ENCODE results near the gene GLCCI1. TPM values are rescaled to one million over a fixed set of nuclear protein-coding genes. Genes with fewer than 3 reads are reported as not detected.

GLCCI1 gene
- total and polyA plus RNA-seq, 10 of the 15 experiments (the other 5 are each of a cell fraction or from before 2014, with no cell fraction given), result 12.6 to 92.0 (median 27.6) TPM

- TF ChIP-seq YY1 (IDR thresholded peaks at IDR 0.05; ENCODE audit: low read depth, low read length) (no peak), ZZZ3 (IDR thresholded peaks at IDR 0.05; ENCODE audit: control insufficient read depth, insufficient read length, low read depth) (no peak), SREBF1 (IDR thresholded peaks at IDR 0.05; ENCODE audit: low read length) (0 out of 2 replicates have a peak, but pooled peaks have one; percentile 21), LARP7 (IDR thresholded peaks at IDR 0.05) (no peak), TAF1 (IDR thresholded peaks at IDR 0.05; ENCODE audit: borderline replicate concordance, low read depth, low read length) (no peak), TCF12 (IDR thresholded peaks at IDR 0.05; ENCODE audit: low read depth, low read length) (peak; percentile 88), ETV6 (conservative IDR thresholded peaks at IDR 0.05 in 1 of 2, IDR thresholded peaks at IDR 0.05 in 1 of 2; ENCODE audit: borderline replicate concordance in 1 of 2, low read depth in 1 of 2) (no peak), TBL1XR1 (IDR thresholded peaks at IDR 0.05; ENCODE audit: low read depth, low read length) (peak; percentile 90), CEBPZ (IDR thresholded peaks at IDR 0.05; ENCODE audit: low read depth, low read length) (no peak), EED (IDR thresholded peaks at IDR 0.05; ENCODE audit: low read depth) (peak; percentile 36; the same call in 1 of the 2 replicates), TCF7 (IDR thresholded peaks at IDR 0.05; ENCODE audit: borderline replicate concordance) (no peak), CBX3 (IDR thresholded peaks at IDR 0.05; ENCODE audit: borderline replicate concordance, low read depth) (no peak), SPI1 (IDR thresholded peaks at IDR 0.05; ENCODE audit: borderline replicate concordance, insufficient read depth, low read depth, low read length) (no peak), JUND (IDR thresholded peaks at IDR 0.05; ENCODE audit: low read depth, low read length) (peak; percentile 63; the same call in 1 of the 2 replicates), RFX5 (IDR thresholded peaks at IDR 0.05; ENCODE audit: low read depth, low read length) (no peak), POLR2AphosphoS2 (IDR thresholded peaks at IDR 0.05; ENCODE audit: low read depth, low read length) (no peak)
- TF ChIP-seq, protein P1, sequence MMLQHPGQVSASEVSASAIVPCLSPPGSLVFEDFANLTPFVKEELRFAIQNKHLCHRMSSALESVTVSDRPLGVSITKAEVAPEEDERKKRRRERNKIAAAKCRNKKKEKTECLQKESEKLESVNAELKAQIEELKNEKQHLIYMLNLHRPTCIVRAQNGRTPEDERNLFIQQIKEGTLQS (IDR thresholded peaks at IDR 0.05; ENCODE audit: borderline replicate concordance, extremely low read depth, low read depth, low read length), result no peak
- TF ChIP-seq, protein P2, sequence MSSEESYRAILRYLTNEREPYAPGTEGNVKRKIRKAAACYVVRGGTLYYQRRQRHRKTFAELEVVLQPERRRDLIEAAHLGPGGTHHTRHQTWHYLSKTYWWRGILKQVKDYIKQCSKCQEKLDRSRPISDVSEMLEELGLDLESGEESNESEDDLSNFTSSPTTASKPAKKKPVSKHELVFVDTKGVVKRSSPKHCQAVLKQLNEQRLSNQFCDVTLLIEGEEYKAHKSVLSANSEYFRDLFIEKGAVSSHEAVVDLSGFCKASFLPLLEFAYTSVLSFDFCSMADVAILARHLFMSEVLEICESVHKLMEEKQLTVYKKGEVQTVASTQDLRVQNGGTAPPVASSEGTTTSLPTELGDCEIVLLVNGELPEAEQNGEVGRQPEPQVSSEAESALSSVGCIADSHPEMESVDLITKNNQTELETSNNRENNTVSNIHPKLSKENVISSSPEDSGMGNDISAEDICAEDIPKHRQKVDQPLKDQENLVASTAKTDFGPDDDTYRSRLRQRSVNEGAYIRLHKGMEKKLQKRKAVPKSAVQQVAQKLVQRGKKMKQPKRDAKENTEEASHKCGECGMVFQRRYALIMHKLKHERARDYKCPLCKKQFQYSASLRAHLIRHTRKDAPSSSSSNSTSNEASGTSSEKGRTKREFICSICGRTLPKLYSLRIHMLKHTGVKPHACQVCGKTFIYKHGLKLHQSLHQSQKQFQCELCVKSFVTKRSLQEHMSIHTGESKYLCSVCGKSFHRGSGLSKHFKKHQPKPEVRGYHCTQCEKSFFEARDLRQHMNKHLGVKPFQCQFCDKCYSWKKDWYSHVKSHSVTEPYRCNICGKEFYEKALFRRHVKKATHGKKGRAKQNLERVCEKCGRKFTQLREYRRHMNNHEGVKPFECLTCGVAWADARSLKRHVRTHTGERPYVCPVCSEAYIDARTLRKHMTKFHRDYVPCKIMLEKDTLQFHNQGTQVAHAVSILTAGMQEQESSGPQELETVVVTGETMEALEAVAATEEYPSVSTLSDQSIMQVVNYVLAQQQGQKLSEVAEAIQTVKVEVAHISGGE (CRISPR knock-in tag; IDR thresholded peaks at IDR 0.05), result no peak
- TF ChIP-seq, protein P3, sequence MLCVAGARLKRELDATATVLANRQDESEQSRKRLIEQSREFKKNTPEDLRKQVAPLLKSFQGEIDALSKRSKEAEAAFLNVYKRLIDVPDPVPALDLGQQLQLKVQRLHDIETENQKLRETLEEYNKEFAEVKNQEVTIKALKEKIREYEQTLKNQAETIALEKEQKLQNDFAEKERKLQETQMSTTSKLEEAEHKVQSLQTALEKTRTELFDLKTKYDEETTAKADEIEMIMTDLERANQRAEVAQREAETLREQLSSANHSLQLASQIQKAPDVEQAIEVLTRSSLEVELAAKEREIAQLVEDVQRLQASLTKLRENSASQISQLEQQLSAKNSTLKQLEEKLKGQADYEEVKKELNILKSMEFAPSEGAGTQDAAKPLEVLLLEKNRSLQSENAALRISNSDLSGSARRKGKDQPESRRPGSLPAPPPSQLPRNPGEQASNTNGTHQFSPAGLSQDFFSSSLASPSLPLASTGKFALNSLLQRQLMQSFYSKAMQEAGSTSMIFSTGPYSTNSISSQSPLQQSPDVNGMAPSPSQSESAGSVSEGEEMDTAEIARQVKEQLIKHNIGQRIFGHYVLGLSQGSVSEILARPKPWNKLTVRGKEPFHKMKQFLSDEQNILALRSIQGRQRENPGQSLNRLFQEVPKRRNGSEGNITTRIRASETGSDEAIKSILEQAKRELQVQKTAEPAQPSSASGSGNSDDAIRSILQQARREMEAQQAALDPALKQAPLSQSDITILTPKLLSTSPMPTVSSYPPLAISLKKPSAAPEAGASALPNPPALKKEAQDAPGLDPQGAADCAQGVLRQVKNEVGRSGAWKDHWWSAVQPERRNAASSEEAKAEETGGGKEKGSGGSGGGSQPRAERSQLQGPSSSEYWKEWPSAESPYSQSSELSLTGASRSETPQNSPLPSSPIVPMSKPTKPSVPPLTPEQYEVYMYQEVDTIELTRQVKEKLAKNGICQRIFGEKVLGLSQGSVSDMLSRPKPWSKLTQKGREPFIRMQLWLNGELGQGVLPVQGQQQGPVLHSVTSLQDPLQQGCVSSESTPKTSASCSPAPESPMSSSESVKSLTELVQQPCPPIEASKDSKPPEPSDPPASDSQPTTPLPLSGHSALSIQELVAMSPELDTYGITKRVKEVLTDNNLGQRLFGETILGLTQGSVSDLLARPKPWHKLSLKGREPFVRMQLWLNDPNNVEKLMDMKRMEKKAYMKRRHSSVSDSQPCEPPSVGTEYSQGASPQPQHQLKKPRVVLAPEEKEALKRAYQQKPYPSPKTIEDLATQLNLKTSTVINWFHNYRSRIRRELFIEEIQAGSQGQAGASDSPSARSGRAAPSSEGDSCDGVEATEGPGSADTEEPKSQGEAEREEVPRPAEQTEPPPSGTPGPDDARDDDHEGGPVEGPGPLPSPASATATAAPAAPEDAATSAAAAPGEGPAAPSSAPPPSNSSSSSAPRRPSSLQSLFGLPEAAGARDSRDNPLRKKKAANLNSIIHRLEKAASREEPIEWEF (IDR thresholded peaks at IDR 0.05; ENCODE audit: insufficient replicate concordance, low read depth, low read length), result no peak
Observed at GRCh38 chr7:7920481-7920880, 48.1 kb upstream of the GLCCI1 start (continued).
